GM19328 (cell line): Measurements from ENCODE around the gene FAM50B.

Source experiments
- ATAC-seq: cut with Tn5 transposase; IDR thresholded peaks from one replicate; pipeline ENCODE4 v1.9.1; 2021; ENCODE audit warnings: mild to moderate bottlenecking, moderate library complexity; ENCODE audit not compliant: unreplicated experiment

The FAM50B gene

DNA sequence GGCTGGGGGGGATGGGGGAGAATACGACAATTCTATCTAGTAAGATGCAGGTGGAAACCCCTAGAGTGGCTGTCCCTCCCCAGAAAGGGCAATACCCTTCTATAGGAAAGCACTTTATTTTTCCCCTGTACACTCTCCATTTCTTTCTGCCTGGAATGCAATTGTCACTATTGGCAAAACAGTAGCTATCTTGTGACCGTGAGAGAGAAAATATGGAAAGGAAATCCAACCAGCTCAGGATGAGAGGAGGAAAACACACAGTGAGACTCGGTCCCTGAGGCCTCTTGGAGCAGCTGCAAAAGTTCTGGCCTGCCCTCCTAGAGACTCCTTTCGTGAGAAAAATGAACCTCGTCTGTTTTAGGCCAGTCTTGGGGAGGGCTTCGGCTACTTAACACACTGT is 43.4 kb downstream of the FAM50B start:
- ATAC-seq = no peak

DNA sequence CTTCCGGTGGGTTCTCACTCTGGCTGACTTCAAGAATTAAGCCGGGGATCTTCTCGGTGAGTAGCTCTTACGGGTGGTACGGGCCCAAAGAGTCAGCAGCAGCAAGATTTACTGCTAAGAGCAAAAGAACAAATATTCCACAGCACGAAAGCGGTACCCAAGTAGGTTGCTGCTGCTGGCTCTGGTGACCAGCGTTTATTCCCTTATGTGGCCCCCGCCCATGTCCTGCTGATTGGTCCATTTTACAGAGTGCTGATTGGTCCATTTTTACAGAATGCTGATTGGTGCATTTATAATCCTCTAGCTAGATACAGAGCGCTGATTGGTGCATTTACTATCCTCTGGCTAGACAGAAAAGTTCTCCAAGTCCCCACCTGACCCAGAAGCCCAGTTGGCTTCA is 44.3 kb downstream of the FAM50B start:
- no peak for ATAC-seq

DNA sequence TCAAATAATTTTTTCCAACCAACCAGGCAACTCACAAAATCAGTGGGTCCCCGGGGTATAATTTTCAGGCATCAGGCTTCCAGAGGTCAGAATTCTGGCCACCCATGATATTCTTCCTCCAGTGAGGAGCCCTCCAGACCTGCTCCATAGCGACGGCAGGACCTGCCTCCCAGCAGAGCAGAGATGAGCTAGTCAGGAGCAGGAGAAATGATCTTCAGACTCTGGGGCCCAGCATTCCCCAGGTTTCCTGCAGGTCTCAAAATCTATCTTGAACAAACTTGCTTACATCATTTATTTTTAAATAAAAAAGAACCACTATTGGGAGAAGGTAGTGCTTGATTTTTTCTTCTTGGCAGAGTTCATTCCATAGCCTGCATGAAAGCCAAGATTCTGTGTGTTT is 44.7 kb downstream of the FAM50B start:
- ATAC-seq = no peak

DNA sequence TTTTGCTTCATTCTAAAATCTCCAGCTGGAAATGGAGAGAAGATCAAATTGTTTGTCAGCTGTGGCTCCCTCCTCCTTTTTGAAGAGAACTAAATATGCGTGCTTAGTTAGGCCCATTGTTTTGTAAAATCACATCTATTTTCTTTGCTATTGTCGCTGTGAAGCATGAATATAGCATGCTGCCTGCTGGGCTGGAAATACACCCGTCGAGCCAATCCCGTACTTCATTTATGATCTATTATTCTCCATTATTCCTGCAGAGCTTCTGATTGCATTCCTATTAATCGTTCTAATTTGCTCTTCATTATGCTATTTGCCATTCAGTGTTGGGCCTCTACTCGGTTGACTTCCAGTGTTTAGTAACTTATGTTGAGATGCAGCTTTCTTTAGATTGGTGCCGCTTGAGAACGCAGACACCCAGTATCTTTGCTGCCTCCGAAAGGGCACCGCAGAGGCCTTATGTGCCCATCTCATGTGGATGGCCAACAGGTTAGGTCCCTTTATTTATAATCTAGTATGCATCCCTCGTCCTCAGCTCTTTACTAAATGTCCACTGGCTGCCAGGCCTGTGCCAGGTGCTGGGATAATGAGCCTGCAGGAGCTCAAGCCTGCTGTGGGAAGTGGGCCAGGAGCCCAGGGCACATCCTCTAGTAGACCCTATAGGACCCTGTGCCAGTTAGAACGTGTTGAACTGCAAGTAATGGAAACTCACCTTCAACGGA is 45.6 kb downstream of the FAM50B start:
- ATAC-seq = no peak

DNA sequence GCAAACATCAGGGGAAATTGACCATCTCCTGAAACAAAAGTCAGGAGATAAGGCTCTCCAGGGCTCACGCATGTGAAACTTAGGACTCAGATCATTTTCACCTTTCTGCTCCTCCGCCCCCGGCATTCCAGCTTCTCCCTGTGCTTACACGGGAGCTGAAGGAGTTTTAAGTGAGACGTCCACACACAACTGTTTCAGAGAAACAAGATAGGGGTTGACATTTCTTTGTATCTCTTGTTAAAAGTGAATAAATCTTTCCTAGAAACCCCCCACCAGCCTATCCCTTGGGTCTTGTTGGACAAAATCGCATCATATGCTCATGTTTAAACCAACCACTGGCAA is 46.1 kb downstream of the FAM50B start:
- ATAC-seq = no peak

DNA sequence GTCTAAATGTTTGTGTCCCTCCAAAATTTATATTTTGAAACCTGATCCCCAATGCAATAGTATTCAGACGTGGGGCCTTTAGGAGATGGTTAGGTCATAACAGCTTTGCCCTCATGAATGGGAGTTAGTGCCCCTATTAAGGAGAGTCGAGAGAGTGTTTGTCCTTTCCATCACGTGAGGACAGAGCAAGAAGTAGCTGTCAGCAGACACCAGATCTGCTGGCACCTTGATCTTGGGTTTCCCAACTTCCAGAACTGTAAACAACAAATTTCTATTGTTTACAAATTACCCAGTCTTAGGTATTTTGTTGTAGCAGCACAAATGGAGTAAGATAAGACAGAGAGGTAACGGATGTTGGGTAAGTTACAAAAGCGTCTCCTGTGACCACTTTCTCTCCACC is 46.6 kb downstream of the FAM50B start:
- ATAC-seq = no peak

DNA sequence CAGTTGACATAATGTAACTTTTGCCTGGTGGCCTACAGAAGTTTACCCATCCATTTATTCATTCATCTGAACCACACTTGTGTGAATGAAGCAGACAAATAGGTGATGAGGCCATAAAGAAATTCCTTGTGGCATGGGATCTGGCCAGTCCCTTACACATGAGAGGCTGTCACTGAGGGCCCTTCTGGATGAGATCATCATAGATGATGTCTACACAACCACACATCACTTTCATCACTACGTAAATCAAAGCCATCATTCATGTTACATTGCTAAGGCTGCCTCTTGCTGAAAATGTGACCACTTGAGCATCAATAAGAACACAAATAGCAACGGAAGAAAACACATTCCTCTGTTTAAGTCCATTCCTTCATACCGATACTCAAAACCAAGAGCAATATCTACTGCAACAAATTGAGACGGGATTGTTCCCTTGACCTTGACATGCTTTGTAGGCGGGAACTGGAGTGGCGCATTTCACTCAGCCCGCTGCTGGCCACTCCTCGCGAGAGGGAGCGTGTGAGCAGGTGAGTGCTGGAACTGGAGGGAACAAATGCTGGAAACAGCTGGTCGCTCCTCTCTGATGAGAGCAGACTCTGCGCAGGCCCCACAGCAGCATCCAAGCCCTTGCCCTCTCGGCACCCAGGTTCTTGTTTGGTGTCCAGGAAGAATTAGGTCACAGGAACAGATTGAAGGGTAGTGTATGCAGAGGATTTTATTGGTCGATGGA is 49.3 kb downstream of the FAM50B start:
- no peak for ATAC-seq

DNA sequence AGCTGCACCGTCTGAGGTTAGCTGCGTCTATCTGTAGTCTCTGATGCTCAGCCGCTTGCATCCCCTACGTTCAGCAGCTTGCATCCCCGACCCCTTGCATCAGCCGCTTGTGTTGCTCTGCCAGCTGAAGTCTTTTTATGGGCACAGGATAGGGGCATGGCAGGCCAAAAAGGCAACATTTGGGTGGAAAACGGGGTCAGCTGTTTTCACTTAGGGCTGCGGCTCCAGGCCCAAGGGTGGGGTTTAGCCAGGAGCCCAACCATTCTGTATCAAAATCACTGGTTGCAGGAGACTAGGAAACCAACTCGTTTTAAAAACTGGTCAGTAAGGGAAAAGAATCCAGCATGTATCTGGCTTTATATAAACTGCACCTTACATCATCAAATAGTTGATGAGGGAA is 49.9 kb downstream of the FAM50B start:
- no peak for ATAC-seq

DNA sequence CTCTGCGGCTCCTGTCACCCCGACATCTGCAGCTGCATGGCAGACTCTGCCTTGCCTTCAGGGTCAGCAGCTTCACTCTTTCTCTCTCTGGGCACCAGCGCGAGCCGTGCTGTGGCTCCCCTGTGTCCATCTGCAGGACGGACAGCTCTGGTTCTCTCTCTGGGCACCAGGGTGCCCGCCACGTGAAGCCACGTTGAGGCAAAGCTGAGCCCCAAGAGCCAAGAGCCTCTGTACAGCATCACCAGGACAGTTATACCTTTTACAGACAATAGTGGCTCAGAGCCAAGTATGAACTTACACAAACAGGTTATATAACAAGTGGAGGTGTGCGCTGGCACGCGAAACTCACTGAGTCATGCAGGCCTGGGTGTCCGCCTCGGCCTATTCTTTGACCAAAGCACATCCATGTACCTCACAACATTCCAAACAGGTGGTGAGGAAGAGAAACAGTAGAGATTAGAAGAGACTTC is 50.8 kb downstream of the FAM50B start:
- no peak for ATAC-seq
